Activated CD8-positive, alpha-beta memory T cell treated with anti-CD3 and anti-CD28 coated beads for 4 hours (primary cell): Measurements from ENCODE around the gene RGL4.
"Not testable (repeated sequence)": the region's sequence is repeated elsewhere in the genome, so short reads cannot be mapped to it uniquely, and the experiment has no call there.

Experiments
- DNase-seq, 2 donors: peaks; one replicate each; pipeline ENCODE4 v3.0.0-alpha.2; 2020; ENCODE audit warnings: low read depth in 2 of 2

Gene RGL4

GRCh38 chr22:23698673-23699235 lies 7.9 kb downstream of the RGL4 start:
- DNase-seq, result no peak

DNA sequence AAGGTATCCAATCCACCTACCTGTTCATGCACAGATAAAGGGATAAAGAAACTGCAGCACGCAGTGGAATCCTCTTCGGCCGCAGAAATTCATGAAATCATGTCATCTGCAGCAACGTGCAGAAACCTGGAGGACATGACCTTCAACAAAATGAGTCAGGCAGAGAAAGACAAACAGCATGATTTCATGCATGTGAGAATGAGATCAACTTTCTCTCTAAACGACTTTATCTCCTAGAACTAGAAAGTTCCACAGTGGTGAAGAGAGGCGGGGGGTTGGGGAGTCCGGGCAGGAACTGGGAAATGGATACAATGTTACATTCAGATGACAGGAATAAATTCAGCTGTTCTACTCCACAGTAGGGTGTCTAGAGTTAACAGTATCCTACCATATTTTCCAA lies 9.9 kb downstream of the RGL4 start:
- DNase-seq, result no peak

DNA sequence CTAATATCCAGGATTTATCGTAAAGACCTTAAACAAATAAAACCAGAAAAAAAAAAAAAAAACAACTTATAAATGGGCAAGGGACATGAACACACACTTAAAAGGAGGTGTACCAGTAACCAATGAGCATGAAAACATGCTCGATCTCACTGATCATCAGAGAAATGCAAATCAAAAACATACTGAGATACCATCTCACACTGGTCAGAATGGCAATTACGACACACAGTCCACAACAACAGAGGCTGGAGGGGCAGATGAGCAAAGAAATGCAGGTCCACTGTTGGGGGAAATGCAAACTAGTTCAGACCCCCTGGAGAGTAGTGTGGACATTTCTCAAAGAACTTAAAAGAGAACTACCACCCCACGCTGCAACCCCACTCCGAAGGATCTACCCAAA lies 13.2 kb downstream of the RGL4 start:
- DNase-seq, result no peak

DNA sequence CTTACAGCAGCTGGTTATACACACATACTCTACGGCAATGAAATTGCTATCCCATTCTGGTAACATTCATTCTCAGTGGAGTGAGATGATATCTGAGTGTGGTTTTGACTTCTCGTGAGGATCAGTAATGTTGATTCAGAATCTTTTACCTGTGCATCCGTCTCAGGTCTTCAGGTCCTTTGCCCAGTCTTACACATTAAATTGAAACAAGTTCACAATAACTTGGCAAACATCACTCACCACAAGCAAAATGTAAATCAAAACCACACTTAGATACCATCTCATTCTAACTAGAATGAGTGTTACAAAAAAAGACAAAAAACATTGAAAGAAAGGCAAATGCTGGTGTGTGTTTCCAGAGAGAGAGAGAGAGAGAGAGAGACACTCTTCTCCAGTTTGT lies 14.0 kb downstream of the RGL4 start:
- no peak for DNase-seq

DNA sequence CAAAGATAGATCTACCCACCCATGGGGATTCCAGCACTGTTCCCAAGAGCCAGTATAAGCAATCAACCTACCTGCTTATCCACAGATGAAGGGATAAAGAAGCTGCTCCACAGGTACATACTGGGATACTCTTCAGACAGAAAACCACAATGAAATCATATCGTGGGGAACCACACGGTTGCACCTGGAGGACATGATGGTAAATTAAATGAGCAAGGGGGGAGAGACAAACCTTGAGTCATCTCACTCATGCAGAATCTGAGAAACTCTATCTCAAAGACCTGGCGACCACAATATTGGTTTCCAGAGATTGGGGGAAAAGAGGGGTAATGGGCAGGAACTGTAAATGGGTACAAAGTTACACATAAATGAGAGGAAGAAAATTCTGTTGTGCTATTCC lies 14.5 kb downstream of the RGL4 start:
- no peak for DNase-seq

DNA sequence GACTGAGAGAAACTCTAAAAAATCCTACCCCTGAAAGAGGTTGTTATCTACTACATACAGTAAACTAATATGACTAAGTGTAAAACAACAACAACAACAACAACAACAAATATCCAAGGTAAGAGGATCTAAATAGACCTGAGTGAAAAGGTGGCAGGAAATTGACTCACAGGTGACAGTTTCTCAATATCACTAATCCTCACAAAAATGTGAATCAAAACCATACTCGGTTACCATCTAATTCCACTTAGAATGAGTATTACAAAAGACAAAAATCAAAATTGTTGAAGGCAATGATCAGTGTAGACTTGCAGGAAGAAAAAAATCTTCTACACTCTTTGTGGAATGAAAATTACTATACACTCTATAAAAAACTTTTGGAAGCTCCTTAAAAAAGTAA lies 17.5 kb downstream of the RGL4 start:
- no peak for DNase-seq

DNA sequence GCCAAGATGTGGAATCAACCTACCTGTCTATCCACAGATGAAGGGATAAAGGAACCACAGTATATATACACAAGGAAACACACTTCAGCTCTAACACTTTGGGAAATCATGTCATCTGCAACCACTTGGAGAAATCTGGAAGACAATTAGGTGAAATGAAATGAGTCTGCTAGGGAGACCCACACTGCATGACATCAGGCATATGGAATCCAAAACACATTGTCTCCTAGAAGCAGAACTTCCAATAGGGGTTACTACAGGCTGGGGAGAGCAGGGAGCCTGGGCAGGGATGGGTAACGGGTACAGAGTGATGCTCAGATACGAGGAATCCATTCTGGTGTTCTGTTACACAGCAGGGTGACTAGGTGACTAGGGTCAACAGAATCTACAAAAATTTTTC lies 18.3 kb downstream of the RGL4 start:
- no peak for DNase-seq

DNA sequence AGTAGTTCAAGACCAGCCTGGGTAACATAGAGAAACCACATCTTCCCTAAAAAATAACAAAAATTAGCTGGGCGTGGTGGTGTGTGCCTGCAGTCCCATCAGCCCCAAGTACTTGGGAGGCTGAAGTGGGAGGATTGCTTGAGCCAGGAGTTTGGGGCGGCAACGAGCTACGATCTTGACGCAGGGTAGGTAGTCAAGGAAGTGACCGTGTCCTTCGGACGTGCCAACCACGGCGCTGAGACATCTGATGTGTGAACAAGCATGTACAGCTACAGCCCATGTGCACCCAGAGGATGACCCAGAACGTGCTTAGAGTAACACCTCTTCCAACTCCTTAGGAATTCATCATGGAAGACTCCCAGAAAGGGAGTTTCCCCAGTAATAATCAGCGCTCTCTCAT lies 21.4 kb downstream of the RGL4 start:
- DNase-seq, result no peak

- no peak for DNase-seq
These were observed 23.1 kb downstream of the RGL4 start for GRCh38 chr22:23713696-23714595.

DNA sequence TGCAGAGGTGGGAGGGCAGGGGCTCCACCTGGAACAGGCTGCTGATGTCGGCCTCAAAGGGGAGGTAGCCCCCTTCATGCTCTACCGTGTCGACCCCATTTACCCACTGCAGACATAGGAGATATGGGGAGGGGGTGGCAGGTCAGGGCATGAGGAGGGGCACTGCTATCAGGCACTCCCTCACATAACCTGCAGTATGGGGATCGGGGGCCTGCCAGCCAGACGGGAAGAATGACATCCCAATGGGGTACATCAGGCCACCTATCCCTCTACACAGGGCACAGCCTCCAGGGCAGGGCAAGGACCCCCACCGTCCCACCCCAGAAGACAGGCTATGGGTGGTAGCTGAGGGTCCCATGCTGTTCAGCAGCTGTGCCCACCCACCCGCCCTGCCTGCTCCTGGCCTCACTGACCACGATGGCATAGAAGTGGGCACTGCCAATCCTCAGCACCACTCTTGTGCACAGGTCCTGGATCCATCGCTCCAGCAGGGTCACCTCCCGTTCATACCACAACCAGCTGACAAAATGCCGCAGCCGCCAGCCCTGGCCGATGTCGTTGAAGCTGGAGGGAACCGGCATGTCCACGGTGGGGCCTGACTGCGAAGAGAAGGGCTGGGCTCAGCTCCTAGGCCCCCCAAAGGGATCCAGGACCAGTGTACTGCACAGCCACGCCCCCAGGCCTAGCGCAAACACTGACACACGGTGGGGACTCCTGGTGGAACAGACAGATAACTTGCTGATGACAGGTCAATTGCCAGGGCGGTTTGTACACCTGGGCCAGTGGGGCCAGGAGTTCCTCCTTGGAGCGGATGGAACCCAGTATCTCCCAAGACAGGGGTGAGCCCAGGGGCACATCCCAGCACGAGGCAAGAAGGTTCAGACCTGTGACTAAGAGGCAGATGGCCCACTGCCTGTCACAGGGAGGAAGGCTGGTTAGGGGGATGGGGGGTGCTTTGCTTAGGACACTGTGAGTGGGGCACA lies 24.1 kb downstream of the RGL4 start:
- no peak for DNase-seq

- DNase-seq, result no peak
These were observed 25.1 kb downstream of the RGL4 start for GRCh38 chr22:23715806-23716375.

- DNase-seq, result peak; percentile 63
These were observed 26.3 kb downstream of the RGL4 start for GRCh38 chr22:23716811-23717801.

GRCh38 chr22:23718371-23719165 lies 27.8 kb downstream of the RGL4 start:
- no peak for DNase-seq

GRCh38 chr22:23720855-23721254 lies 30.0 kb downstream of the RGL4 start:
- no peak for DNase-seq

- no peak for DNase-seq
These were observed 31.3 kb downstream of the RGL4 start for GRCh38 chr22:23722160-23722559.

GRCh38 chr22:23722724-23723123 lies 31.9 kb downstream of the RGL4 start:
- no peak for DNase-seq

DNA sequence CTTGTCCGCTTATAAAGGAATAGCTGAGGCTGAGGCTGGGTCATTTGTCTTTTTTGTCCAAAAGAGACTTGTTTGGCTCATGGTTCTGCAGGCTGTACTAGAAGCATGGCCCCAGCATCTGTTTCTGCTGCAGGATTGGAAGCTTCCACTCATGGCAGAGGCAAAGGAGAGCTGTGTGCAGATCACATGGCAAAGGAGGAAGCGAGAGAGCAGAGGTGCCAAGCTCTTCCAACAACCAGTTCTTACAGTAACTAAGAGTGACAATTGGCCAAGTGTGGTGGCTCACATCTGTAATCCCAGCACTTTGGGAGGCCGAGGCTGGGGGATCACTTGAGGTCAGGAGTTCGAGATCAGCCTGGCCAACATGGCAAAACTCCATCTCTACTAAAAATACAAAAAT lies 37.3 kb downstream of the RGL4 start:
- not testable (repeated sequence) for DNase-seq

DNA sequence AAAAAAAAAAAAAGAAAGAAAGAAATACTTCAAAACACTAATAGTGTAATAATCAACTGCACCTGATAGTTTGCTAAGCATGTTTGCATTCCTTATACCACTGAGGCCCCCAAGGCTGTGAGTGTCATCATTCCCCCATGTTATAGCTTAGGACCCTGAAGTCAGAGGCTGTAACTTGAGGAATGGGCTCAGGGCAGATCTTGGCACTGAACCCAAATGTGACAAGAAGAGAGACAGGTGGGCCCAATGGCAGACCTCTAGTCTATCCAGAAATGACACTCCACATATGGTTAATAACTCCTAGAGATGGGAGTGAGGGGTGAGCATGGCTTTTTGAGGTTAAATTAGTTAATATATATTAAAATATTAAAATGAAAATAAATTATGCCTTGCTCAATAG lies 46.9 kb downstream of the RGL4 start:
- DNase-seq, result no peak

- DNase-seq, result no peak
These were observed 51.9 kb downstream of the RGL4 start for GRCh38 chr22:23742505-23743264.
